HG02938 (cell line): ENCODE data around the gene HS1BP3.

ENCODE experiments used
- ATAC-seq: cut with Tn5 transposase; IDR thresholded peaks from one replicate; pipeline ENCODE4 v1.9.1; 2021; ENCODE audit warnings: mild to moderate bottlenecking, moderate library complexity; ENCODE audit not compliant: unreplicated experiment

Gene HS1BP3, protein sequence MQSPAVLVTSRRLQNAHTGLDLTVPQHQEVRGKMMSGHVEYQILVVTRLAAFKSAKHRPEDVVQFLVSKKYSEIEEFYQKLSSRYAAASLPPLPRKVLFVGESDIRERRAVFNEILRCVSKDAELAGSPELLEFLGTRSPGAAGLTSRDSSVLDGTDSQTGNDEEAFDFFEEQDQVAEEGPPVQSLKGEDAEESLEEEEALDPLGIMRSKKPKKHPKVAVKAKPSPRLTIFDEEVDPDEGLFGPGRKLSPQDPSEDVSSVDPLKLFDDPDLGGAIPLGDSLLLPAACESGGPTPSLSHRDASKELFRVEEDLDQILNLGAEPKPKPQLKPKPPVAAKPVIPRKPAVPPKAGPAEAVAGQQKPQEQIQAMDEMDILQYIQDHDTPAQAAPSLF

DNA sequence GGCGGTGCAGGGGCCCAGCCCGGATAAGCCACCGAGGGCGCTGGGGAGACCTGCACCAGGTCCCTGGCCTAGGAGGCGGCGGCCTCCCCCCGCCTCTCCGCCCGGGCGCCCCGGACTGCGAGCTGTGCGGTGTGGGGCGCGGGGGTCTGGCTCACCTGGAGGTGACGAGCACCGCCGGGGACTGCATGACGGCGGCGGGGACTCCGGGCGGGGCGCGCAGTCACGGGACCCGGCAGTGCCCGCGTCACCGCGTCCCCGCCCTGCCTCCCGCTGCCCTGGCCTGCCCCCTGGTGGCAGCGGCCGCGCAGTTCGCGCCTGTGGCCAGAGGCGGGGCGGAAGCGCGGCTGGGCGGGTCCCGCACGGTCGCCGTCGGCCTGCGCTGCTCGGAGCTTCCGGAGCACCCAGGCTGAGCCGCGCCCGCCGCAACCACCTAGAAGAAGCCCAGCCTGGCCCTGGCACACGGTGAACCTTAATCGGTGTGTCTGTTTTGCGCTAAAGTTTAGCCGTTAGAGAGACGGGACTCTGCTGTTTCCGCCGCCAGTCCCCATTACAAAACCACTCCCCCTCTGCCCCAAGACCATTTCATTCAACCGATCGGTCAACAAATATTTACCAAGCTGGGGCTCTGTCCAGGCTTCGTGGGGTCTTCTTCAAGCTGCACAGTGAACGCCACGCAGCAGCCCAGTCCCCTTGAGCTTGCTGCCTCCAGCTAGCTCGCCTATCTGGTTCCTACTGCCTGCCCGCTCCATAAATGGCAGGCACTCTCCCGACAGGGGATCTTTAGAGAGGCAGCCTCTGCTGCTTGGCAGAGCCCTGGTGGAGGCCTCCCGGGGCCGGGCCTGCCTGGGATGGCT lies at the start of gene HS1BP3:
Gene HS1BP3 (minus strand): TSS at position 222 of the 854 bp plus-strand sequence. CDS start 35 bp downstream, at position 187.
- peak; percentile 89 for ATAC-seq

DNA sequence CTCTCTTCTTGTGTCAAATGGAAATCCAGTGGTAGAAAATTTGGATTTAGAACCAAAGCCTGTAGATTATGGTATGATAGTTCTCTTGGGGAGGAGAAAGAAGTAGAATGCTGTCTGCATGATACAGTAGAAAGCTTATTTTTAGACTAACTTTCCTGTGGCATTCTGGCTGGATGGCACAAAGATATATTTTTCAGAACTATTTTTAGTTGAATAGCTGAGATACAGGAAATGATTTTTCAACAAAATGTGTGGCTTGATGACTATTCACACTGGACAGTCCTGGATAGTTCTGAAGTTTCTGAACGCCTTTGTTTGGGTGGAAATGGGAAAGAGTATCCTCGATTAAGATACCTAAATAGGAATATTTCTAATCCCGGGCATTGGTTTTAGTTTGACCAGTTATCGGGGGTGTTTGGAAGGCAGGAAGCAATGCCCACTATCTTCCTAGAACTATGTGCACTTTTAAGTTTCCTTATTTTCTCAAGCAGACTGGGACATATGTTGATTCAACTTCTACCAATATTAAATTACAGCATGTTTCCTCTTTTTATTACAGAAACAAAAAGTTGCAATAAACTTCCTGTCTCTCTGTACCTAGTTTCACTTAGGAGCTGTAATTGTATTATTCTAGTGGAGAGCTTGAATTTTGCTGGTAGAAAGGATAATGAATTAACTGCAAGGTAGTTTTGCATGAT lies 48.2 kb upstream of the HS1BP3 start:
- no peak for ATAC-seq

DNA sequence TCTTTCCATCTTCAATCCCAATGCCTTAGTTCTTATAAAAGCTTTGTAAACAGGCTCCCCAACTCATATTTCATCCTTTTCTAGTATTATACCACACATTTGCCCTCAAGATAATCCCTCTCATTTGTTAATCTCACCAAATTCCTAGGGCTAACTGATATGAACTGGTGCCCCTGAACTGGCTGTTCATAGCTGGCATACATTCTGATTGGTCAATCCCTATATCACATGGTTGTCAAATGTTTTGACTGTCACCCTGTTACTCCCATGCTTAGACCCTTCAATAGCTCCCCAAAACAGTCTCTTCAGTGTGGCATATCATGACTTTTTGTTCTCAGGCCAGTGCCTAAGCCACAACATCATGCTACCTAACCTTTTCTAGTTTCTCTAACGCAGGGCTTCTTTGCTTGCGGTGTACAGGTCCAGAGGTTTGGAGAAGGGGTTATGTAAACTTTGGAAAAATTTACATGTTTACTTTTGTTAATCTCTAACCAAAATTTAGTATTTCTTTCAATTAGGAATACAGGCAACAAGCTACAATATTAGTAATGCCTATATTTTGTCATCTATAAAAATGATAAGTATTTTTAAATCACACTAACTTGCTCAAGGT lies 46.5 kb upstream of the HS1BP3 start:
- ATAC-seq, result no peak

DNA sequence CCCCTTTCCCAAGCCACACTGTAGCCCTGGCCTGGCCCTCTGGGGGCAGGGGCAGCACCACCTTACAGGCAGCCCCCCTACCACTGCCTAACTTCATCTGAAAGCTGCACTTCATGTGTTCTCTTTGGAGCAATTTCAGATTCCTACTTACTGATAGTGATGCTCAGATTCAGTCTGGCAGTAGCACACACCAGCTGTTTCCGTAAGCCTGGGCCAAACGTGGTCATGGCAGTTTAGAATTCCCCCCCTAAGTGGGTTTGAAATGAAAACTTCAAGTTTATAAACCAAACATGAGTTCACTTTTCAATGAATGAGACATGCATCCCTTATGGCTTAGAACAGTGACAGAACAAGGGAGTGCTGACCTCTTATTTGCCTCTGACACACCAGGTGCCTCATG lies 45.5 kb upstream of the HS1BP3 start:
- ATAC-seq, result no peak

DNA sequence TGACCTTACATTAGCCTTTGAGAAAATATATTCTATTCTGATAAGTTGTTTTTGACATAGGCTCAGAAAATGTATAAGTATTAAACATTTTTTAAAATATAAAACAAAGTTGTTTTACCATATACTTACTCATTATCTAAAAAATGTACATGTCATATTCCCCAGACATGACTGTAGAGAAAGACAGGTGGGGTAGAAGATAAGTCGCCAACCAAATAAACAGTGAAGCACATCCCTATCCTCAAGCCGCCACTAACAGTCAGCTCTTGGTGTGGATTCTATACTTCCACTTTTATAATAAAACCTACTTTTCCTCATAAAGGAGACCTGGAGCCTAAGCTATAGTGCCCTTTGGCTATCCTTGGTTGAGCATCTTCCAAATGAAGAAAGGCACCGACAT lies 42.4 kb upstream of the HS1BP3 start:
- no peak for ATAC-seq

DNA sequence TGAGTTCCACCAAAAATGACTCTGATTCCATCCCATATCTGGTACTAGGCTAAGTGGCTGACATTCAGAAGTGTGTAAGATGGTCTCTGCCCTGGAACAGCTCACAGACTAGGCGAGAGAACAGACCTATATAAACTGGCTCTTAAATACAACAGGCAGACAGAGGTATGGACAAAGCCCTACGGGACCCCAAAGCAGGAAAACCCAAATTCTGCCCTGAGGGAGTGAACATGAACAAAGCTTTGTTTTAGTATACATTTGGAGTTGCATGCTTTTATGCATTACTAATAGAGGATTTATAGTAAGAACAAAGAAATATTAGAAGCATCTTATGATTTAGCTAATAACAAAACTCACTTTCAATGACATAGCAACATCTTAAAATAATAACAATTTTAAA lies 41.2 kb upstream of the HS1BP3 start:
- ATAC-seq, result no peak

DNA sequence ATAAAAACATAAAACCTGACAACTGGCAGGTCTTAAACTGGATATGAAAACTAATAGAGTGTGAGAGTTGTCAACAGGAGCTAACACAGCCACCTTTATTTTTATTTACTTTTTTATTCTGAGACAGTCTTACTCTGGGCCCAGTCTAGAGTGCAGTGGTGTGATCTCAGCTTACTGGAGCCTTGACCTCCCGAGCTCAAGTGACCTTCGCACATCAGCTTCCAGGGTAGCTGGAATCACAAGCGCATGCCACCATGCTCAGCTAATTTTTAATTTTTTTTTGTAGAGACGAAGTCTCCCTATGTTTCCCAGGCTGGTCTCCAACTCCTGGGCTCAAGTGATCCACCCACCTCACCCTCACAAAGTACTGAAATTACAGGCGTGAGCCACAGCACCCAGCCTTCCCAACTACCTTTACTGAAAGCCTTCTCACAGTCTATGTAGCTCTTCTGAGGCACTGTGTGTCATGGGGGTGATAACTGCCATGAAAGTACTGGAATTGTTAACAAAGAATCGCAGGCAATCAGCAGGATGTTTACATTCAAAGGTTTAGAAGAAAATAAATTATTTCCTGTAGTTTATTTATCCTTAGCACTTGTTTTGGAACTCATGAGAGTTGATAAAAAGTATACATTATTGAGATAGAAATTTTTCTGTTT lies 40.3 kb upstream of the HS1BP3 start:
- no peak for ATAC-seq

DNA sequence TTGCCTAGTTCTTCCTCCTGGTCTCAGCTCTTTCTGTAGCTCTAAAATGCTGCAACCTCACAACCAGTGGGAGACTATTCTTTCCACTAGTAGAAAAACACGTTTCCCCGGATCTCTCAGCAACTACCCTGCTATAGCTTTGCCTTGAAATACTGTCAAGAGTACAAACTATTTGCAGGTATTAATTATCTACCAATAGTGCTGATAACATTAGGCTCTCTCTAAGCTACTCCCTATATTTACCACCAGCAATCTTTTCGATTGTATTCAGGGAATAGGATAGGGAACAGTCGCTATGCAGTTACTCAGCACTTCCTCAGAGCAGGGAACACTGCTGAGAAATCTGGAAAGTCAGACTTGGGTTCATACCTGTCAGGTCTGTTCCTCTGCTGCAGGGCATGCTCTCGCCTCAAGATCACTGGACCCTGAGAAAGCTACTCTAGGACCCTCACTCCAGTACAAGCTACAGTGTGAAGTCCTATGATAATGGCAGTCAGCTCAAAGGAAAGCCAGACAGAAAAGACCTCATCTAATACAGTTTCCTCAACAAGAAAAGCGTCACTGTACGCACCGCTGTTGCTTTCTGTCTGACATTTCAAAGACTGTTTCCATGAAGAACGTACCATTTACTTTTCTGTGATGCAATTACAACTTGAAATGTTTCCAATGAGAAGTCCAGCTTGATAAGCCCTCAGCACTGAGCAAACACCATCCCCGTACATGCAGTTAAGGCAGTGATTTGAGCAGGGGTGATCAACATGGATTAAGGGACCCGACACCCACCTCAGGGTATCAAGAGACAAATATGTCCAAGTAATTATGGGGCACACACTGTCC lies 38.7 kb upstream of the HS1BP3 start:
- ATAC-seq, result no peak

DNA sequence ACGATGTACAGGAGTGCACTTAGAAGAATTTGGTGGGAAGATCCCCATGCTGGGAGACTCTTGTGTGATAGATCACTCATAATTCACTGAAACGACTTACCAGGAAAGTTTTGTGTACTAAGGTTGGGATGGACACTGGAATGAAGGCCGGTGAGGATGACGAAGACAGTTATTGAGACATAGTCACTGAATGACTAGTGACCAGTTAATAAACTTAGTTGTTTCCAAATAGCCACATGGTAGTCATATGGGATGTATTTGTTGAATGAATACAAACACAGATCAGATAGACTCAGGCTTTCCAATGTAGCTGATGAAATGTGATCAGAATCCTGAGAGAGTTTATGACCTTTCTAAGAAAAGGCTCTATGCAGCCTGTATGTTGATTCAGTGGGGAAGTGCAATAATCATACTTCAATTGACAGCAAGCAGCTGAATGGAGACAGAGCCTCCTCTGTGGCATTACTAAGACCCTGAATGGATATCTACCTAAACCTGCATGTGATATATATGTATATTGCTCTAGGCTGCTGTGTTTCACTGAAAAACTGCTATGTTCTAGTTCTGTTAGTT lies 36.4 kb upstream of the HS1BP3 start:
- ATAC-seq, result no peak

DNA sequence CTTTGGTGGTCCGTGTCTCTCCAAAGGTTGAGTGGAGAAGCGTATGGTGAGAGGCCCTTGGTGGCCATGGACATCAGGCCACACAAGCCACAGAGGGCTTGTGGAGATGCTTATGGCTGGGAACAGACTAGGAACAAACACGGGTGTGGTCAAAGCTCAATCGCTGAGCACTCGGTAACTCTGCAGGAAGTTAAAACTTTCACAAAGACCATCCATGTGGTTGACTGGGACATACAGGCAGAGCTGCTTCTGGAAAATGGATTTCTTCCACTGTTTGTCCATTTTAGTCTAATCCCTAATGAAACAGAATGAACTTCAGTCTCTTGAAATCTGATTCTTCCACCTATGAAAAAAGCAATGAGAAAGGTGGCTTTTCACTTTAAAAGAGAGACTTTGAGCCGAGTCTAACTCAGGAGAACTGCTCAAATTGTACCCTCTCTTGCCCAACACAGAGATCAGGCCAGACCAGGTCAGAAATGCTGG lies 33.7 kb upstream of the HS1BP3 start:
- no peak for ATAC-seq

DNA sequence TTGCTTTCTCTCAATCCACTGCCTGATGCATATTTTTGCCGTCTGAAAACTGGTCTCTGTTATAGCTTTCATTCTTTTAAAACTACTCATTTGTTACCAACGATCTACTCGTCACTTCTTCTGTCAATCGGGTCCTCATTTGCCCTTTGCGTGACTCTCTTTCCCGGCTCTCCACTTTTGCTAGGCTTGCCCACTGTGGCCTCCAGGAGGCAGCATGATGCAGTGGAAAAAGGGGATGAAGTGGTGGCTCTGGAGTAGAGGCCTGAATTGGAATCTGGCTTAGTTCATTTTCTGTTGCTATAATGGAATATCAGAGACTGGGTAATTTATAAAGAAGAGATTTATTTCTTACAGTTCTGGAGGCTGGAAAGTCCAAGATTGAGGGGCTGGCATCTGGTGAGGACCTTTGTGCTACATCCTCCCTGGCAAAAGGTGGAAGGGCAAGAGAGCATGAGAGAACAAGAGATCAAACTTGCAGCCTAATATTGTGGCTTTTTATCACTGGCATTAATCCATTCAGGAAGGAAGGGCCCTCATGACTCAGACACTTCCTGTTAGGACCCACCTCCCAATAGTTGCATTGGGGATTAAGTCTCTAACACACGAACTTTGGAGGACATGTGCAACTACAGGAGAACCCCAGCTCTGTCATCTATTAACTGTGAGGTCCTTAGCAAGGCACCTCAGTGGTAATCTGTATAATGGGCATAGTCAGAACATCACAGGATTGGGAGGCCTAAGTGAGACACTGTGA lies 31.4 kb upstream of the HS1BP3 start:
- no peak for ATAC-seq

DNA sequence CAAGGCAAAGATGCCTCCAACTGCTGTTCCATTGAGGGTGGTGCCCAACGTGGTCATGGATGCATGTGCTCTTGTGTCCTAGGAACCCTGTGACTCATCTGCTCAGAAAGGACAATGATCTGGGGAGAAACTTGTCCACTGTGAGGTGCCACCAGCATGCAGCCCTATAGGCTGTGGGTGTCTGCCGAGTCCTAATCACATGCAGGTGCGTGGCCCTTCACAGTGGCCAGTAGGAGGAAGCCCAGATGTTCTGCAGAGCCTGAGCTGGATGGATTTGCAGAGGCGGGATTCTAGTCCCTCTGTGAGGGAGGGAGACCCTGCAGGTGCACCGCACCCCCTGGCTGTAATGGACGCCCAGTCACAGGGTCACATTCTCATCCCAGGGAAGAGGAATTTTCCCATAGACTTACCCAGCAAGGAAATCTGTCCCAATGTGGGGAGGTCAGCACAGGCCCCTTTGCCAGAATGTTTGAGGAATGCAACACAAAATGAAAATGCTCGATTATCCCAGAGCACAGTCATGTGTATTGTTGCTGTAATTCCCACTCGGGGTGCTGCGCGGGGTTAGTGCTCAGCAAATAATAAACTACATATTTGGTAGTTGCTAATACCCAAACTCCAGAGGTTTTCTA lies 30.0 kb upstream of the HS1BP3 start:
- no peak for ATAC-seq

DNA sequence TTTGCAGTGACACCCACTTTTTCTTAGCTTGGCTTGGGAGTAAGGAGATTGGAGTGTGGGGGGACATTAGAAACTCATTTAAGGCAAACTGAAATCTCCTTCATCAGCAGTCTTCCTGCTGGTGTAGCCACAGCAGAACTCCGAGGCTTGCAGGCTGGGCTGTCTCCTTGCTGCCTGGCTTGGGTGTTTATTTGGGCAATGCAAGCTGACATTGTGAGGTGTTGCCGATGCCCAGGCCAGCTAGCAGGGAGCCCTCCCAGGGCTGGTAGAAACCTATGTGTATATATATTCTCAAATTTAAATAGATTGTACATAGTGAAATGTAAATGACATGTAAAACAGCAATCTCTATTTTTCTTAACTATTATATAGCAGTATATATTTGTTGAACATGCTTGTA lies 27.9 kb upstream of the HS1BP3 start:
- no peak for ATAC-seq

DNA sequence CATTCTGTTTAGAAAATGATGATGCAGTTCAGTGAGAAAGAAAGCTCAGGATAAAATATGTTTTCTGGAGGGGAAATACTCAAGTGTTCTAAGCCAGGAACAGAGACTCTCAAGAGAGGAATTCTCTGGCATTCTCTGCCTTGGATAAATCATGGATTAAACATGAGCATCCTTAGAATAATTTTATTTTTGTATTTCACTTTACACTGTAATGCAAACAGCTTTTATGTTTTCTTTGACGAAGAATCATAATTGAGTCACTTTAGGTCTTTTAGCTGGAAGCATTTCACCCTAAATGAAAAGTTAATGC lies 27.1 kb upstream of the HS1BP3 start:
- no peak for ATAC-seq

DNA sequence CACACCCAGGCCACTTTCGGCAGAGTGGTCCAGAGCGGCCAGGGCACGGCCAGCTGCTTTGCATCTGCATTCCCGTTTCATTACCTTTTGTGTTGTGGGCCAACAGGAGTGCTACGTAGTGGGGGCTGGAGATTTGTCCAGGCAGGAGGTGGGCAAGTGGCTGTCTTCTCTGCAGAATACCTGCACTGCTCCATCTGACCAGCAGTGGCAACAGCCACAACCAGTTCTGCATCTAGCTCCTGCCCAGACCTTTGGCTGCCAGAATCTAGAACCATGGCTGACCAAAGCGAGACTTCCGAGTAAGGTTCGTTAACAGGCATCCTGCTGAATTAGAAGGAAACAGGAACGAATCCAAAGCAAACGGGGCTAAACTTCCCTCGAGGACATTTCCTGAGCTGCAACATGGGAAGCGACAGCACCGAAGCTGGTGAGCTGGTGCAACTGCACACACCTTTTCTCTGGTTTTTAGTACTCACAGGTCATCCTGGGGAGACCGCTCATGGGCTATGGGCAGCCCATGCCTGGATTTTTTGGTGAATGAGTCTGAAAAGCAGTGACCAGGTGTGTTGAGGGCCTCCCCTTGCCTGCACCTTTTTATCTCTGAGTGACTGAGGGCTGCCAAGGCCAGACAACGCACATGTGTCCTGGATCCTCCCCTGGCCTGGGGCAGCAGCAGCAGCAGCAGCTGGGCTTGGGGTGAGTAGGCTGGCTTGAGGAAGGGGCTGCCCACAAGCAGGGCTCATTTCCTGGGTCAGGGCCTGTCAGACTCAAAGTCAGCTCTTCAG lies 26.6 kb upstream of the HS1BP3 start:
- ATAC-seq, result peak; percentile 45

DNA sequence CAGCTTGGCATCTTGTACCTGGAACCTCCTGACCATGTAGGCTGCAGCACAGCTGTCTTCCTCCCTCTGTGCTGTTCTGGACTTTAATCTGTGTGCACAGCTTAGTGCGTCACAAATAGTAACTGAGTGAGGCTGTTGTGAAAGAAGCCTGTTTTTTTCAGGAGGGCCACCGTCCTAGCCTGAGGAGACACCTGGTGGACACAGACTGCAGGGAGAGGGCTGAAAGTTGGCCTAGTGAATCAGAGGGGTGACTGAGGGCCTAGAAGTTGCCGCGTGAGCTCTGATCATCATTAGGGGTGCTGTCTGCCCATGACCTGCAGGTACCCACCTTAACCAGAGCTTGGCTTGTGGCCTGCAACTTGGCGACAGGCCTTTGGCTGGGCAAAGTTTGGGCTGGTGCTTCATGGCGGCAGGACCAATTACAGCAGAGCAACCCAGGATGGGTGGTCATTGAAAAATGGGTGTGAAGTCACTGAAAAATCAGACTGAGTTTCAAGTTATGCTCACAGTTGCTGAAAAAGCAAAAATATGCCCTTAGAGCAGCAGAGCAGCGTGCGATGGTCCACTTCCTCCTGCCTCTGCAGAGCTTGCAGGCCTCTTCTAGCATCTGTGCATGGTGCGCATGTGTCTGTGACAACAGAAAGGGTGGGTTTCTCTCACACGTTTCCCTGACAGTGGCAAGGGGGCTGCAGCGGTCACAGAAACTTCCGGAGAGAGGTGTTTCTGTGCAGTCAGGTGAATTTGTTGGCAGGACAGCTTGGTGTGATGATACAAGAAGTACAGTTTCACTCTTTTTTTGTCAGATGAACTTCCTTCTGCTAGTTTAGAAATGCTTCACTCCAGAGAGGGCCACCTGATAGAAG lies 25.7 kb upstream of the HS1BP3 start:
- peak; percentile 45 for ATAC-seq
